Activated CD8-positive, alpha-beta memory T cell treated with anti-CD3 and anti-CD28 coated beads for 36 hours (primary cell): ENCODE measurements around the gene NAA80. TPM values are rescaled to one million over a fixed set of nuclear protein-coding genes. Genes with fewer than 3 reads are reported as not detected.
"Not testable (repeated sequence)": the region's sequence is repeated elsewhere in the genome, so short reads cannot be mapped to it uniquely, and the experiment has no call there.

ENCODE experiments used
- CTCF ChIA-PET: fragments of 350-600 bp; sonication (Branson Sonifier 250); formaldehyde crosslinking; loops from one replicate; lab custom pipeline; 2021; ENCODE audit warnings: antibody characterized with exemption; lab: Charles Lee
- POLR2A ChIA-PET: fragments of 350-600 bp; sonication (Branson Sonifier 250); formaldehyde crosslinking; loops from one replicate; lab custom pipeline; 2021; ENCODE audit warnings: antibody characterized with exemption; lab: Charles Lee
- total RNA-seq, 2 experiments: library from RNA; stranded (reverse); gene quantifications; one replicate each; pipeline ENCODE4 v1.2.3, GENCODE V29; 2021

NAA80 gene
- total RNA-seq, 2 experiments from 2014 or later: 17.3 to 17.5 TPM

DNA sequence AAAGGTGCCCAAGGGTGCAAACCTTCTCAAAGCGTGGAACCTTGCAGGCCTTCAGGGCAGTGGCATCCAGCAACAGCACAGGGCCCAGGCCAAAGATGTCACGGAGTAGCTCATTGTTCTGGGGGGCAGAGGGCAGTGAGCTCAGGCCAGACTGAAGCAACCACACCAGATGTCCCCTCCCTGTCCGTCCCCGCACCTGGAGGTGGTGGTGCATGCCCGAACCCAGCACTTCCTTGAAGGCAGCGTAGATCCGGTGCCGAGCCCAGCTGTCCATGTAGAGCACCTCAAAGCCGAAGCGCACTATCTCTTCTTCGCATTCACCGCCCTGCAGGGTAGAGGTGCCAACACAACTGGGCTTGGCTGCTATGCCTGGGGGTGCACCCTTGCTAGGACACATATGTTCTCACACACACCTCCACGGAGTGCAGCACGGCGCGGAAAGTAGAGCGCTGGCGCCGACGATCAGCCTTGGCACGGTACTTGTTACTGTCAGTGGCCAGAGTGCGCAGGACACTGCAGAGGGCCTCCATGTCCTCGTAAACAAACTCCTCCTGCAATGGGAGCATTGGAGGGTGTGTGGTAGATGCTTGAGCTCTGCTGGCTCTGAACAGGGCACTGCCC is 10.7 kb downstream of the NAA80 start:
- ChIA-PET POLR2A (interaction anchor here (0.6 to 1.5 kb wide), 2 partner anchors 8 to 10 kb away, joined by 3 to 4 read pairs; partner anchors contain the start of genes HYAL3 and NAA80), CTCF (interaction anchor here (0.7 to 1.7 kb wide), 5 partner anchors 9 to 62 kb away, joined by 3 to 5 read pairs (median 3); partner anchors contain the start of gene LSMEM2)

DNA sequence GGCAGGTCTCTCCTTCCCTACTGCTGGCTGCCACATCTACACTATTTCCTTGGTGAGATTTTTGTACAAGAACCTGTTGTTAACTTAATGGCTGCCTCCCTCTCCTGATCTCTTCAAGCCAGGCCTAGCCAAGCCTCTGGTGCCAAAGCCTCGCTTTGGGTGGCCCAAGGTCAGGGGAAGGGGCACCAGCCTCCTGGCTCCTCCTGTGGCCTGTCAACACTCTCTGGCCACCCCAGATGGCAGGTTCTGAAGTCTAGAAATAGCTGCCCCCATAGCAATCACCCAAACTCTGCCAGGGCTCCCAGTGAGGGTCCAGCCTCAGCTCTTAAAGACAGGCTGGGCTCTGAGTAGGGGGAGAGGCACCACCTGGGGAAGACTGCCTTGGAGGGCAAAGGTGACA is 11.9 kb downstream of the NAA80 start:
- POLR2A ChIA-PET: no interaction called here
- CTCF ChIA-PET: interaction anchor here (1.6 kb wide), 1 partner anchor 13 kb away, joined by 5 read pairs; no protein-coding TSS in a partner anchor

DNA sequence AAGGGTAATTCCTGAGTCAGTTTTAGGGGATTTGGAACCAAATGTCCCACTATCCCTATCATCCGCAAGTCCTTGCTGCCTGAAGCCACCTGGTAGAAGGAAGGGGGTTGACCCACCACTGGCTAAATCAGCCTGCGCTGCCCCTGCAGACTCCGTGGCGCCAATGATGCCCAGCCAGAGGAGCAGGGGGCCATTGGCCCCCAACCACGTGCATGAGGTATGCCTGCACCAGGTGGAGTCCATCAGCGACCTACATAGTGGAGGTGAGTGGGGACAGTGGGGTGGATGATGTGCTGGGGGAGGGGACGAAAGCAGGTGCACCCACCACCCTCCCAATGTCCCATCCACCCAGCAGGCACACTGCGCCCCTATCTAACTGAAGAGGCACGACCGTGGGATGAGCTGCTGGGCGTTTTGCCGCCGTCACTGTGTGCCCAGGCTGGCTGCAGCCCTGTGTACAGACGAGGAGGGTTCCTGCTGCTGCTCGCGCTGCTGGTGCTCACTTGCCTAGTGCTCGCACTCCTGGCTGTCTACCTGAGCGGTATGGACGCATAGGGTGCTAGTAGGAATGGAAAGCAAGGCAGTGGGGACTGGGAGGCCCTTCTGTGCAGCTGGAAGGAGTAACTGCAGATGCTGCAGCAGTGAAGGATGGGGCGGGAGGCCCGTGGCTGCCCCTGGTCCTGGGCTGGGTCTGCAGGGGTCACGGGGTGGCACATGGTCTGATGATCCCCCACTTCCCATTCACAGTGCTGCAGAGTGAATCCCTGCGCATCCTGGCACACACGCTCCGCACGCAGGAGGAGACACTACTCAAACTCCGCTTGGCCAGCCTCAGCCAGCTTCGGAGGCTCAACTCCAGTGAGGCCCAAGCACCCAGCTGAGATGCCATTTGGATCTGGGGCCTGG is 12.6 kb downstream of the NAA80 start:
- ChIA-PET POLR2A (no interaction called here), CTCF (interaction anchor here (1.6 kb wide), 1 partner anchor 12 kb away, joined by 5 read pairs; no protein-coding TSS in a partner anchor)

DNA sequence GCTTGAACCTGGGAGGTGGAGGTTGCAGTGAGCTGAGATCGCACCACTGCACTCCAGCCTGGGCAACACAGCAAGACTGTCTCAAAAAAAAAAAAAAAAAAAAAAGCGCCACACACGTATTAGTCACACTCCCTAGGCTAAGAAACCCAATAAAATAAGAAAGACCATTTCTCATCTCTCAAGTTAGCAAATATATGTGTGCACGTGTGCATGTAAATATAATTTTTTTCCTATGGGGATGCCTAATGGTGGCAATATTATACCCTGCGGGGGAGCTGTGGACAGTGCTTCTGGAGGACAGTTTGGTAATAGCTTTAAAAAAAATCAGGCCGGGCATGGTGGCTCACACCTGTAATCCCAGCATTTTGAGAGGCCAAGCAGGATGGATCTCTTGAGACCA is 15.1 kb downstream of the NAA80 start:
- ChIA-PET CTCF (interaction anchor here (1.0 to 1.9 kb wide), 3 partner anchors 8 to 90 kb away, joined by 3 to 8 read pairs (median 6); no protein-coding TSS in a partner anchor), POLR2A (interaction anchor here (1.1 kb wide), 1 partner anchor 17 kb away, joined by 3 read pairs; no protein-coding TSS in a partner anchor)

DNA sequence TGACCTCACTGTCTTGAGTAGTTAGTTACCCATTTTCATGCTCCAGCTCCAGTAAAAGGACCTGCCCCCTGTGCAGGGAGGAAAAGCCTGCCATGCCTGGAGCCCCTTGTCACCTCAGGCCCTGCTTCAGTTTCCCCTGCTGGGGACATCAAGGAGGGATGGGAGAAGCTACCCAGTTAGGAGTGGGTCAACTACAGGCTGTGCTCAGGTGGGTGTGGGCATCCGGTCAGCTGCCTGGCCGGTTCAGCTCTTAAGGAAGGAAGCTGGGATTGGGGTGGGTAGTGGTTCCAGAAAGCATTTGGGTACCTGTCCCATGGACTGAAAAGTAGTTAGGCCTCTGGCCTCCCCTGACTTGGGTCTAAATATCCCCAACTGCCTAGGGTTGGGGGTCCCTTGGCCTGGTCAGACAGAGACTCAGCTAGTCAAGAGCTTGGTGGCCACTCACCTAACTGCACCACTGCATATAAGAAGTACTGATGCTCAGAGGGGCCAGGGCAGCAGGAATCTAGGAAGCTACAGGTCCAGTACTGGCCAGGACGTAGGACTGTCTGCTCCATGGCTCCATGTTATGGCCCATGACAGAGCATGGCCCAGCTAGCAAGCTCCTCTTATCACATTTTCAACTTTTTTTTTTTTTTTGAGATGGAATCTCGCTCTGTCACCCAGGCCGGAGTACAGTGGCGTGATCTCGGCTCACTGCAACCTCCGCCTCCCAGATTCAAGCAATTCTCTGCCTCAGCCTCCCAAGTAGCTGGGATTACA is 19.8 kb downstream of the NAA80 start:
- ChIA-PET POLR2A (interaction anchor here (0.5 to 1.5 kb wide), 6 partner anchors 13 to 601 kb away, joined by 3 to 6 read pairs (median 4); partner anchors contain the start of gene IFRD2), CTCF (interaction anchor here (1.1 to 1.5 kb wide), 3 partner anchors 9 to 87 kb away, joined by 3 to 6 read pairs (median 3); no protein-coding TSS in a partner anchor)

DNA sequence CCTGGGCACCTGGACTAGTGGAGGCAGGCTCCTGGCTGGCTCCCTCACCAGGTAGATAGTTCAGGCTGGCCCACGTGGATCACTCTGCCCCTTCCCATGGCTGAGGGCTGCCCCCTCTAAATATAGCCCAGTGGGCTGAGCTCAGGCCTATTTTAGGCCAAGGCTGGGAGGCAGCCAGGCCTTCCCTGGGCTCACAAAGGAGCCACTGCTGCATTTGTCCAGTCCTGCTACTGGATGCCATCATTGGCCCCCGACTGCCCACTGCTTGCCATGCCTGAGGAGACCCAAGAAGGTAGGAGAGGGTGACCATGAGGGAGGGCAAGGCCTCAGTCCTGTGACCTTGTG is 20.4 kb downstream of the NAA80 start, which contains the start of gene LSMEM2:
TSS of gene LSMEM2 (plus strand) at position 208 of the 345 bp plus-strand sequence. CDS start at position 235, 27 bp downstream.
- CTCF ChIA-PET: interaction anchor here (1.1 to 2.1 kb wide), 4 partner anchors 9 to 87 kb away, joined by 3 to 7 read pairs (median 4); no protein-coding TSS in a partner anchor
- POLR2A ChIA-PET: interaction anchor here (0.5 to 1.5 kb wide), 3 partner anchors 13 to 44 kb away, joined by 3 to 6 read pairs (median 4); partner anchors contain the start of genes GNAI2 and IFRD2

DNA sequence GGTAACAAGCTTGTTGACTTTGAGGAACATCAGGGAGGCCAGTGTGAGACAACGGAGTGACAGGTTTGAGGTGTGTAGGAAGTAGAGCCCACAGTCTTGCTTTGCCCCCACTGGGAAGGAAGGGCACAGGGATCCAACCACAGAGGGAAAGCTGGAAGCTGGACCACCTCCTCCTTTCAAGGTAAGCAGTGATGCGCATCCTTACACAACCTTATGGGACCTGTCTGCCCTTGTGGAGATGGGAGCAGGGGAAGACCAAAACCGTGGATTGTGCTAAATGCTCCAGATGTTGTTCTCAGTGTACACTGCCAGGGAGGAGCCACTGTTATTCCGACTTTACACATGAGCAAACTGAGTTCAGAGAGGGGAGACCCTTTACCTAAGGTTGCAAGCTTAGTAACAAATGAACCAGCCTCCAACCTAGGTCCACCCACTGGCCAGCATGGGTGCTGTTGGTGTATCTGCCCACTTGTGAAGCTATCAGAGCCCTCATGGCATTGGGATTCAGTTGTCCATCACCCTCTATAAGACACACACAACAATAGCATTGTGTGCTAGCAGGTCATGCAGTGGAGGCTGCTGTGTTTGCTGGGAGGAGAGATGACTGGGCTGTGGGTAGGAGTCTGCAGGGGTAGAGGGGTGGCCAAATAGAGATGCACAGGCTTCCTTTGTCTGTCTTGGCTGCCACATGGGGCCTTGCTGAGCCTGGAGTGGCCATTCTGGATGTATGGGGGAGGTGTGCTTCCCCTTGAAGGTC is 20.9 kb downstream of the NAA80 start:
- POLR2A ChIA-PET: interaction anchor here (0.9 to 1.5 kb wide), 2 partner anchors 14 to 42 kb away, joined by 3 to 4 read pairs; partner anchors contain the start of genes GNAI2 and IFRD2
- CTCF ChIA-PET: interaction anchor here (0.6 to 2.1 kb wide), 5 partner anchors 10 to 86 kb away, joined by 3 to 7 read pairs (median 3); no protein-coding TSS in a partner anchor

DNA sequence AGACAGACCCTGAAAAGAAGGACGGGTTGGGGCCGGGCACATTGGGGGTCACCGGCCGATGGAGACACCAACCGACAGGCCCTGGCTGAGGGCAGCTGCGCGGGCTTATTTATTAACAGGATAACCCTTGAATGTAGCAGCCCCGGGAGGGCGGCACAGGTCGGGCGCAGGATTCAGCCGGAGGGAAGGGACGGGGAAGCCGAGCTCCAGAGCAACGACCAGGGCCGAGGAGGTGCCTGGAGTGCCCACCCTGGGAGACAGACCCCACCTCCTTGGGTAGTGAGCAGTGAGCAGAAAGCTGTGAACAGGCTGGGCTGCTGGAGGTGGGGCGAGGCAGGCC is 22.5 kb downstream of the NAA80 start:
- ChIA-PET POLR2A (interaction anchor here (0.6 kb wide), 1 partner anchor 25 kb away, joined by 5 read pairs; no protein-coding TSS in a partner anchor), CTCF (interaction anchor here (0.7 to 3.4 kb wide), 5 partner anchors 30 to 86 kb away, joined by 3 to 13 read pairs (median 4); partner anchors contain the start of gene GNAT1)

DNA sequence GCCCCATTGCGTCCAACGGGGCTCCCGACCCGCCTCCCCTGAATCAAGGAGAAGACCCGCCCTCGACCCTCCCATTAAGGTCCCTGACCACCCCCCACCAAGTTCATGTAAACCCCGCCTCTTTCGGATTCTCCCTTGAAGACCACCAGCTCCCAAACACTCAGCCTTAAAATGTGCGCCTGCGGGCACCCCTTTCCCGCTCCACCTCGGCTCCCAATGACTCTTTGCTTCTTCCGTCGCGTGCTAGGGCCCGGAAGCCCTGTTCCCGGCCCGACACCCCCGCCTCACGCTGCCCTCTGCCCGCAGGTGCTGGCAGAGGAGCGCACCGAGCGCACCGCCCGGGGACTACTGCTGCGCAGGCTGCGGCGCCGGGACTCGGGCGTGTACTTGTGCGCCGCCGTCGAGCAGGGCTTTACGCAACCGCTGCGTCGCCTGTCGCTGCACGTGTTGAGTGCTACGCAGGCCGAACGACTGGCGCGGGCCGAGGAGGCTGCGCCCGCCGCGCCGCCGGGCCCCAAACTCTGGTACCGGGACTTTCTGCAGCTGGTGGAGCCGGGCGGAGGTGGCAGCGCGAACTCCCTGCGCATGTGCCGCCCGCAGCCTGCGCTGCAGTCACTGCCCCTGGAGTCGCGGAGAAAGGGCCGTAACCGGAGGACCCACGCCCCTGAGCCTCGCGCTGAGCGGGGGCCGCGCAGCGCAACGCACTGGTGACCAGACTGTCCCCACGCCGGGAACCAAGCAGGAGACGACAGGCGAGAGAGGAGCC is 23.0 kb downstream of the NAA80 start:
- ChIA-PET CTCF (interaction anchor here (0.6 to 6.6 kb wide), 9 partner anchors 8 to 85 kb away, joined by 3 to 53 read pairs (median 5); partner anchors contain the start of genes GNAI2, GNAT1 and IFRD2), POLR2A (interaction anchor here (1.2 kb wide), 1 partner anchor 30 kb away, joined by 3 read pairs; no protein-coding TSS in a partner anchor)

DNA sequence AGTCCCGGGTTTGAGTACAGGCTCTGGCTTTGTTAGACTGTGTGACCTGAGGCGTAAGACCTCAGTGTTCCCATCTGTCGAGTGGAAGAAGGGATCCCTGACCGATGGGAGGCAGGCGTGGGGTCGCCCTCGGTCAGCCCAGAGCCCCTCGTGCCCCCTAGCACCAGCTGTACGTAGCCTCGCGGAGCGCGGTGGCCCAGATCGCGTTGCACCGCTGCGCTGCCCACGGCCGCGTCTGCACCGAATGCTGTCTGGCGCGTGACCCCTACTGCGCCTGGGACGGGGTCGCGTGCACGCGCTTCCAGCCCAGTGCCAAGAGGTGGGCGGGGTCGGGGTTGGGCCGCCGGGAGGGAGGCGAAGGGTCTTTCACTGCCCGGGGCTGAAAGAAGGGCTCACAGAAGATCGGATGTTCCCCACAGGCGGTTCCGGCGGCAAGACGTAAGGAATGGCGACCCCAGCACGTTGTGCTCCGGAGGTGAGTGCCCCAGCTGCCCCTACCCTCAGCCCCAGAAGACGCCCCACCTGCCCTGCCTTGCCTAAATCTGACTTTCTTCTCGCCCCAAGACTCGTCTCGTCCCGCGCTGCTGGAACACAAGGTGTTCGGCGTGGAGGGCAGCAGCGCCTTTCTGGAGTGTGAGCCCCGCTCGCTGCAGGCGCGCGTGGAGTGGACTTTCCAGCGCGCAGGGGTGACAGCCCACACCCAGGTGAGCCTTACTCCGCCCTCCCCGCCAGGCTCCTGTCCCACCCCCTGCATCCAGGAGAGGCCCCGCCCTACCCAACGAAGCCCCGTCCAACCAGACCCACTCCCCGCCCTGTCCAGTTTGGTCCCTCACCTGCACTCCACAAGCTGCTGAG is 23.8 kb downstream of the NAA80 start:
- POLR2A ChIA-PET: interaction anchor here (0.7 to 1.2 kb wide), 2 partner anchors 29 kb away, joined by 3 read pairs; no protein-coding TSS in a partner anchor
- CTCF ChIA-PET: interaction anchor here (0.7 to 6.6 kb wide), 15 partner anchors 8 to 81 kb away, joined by 3 to 53 read pairs (median 5); partner anchors contain the start of genes GNAI2, IFRD2 and TUSC2

DNA sequence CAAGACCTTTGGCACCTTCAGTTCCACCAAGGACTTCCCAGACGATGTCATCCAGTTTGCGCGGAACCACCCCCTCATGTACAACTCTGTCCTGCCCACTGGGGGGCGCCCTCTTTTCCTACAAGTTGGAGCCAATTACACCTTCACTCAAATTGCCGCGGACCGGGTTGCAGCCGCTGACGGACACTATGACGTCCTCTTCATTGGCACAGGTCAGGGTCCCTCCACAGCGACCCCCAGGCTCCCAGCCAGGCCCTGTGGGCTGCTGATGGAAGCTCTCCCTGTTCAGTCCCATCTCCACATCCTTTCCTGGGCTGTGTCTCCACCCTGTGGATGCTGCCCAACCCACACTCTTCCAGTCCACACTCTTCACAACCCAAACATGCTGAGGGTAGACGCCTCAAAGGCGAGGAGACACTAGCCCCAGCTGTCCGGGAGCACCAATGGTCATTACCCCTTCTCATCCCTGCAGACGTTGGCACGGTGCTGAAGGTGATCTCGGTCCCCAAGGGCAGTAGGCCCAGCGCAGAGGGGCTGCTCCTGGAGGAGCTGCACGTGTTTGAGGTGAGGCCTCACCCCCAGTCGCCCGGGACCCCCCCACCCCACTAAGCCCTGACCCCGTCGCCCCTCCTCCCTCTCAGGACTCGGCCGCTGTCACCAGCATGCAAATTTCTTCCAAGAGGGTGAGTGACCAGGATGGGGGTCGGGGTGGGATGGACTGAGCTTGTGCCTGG is 24.7 kb downstream of the NAA80 start:
- CTCF ChIA-PET: interaction anchor here (0.7 to 6.6 kb wide), 15 partner anchors 9 to 80 kb away, joined by 3 to 53 read pairs (median 5); partner anchors contain the start of genes HYAL3, IFRD2, NAA80 and TUSC2
- POLR2A ChIA-PET: interaction anchor here (0.7 kb wide), 1 partner anchor 28 kb away, joined by 3 read pairs; no protein-coding TSS in a partner anchor

DNA sequence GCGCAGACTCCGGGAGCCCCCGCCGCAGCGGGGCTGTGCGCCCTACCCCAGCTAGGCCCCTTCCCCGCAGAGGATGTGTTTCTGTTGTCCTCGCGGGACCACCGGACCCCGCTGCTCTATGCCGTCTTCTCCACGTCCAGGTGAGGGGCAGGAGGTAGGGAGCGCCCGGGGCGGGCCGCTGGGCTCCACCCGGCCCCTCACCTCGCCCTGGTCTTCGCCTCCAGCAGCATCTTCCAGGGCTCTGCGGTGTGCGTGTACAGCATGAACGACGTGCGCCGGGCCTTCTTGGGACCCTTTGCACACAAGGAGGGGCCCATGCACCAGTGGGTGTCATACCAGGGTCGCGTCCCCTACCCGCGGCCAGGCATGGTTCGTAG is 25.5 kb downstream of the NAA80 start:
- ChIA-PET POLR2A (interaction anchor here (0.7 kb wide), 1 partner anchor 14 kb away, joined by 11 read pairs; no protein-coding TSS in a partner anchor), CTCF (interaction anchor here (0.7 to 6.6 kb wide), 8 partner anchors 9 to 92 kb away, joined by 3 to 53 read pairs (median 9); partner anchors contain the start of genes HYAL3, NAA80 and TUSC2)

DNA sequence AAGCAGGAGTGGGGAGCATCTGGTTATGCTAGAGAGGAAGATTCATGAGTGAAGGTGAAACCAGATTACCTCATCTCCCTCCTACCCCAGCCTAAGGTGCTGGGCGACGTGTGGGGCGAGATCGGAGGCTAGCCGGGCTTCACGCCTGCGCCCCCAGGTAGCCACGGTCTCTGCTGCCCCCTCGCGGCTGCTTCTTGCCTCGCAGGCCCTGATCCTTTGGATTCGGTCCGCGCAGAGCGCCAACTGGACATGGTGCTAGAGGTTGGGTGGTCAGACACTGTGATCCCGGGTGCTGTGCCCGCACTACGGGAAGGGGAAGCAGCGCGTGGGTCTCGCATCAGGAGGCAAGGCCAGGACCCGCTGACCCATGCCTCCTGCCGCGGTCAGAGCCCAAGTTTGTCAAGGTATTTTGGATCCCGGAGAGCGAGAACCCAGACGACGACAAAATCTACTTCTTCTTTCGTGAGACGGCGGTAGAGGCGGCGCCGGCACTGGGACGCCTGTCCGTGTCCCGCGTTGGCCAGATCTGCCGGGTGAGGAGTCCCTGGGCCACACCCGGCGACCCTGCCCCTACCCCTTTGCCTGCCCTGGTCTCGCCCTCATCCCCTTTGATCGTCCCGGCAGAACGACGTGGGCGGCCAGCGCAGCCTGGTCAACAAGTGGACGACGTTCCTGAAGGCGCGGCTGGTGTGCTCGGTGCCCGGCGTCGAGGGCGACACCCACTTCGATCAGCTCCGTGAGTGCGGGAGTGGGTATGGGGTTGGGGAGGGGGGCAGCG is 26.1 kb downstream of the NAA80 start:
- ChIA-PET CTCF (interaction anchor here (0.7 to 6.6 kb wide), 12 partner anchors 8 to 91 kb away, joined by 3 to 53 read pairs (median 6); partner anchors contain the start of genes HYAL3, IFRD2, NAA80 and TUSC2), POLR2A (interaction anchor here (0.7 kb wide), 1 partner anchor 14 kb away, joined by 11 read pairs; no protein-coding TSS in a partner anchor)

DNA sequence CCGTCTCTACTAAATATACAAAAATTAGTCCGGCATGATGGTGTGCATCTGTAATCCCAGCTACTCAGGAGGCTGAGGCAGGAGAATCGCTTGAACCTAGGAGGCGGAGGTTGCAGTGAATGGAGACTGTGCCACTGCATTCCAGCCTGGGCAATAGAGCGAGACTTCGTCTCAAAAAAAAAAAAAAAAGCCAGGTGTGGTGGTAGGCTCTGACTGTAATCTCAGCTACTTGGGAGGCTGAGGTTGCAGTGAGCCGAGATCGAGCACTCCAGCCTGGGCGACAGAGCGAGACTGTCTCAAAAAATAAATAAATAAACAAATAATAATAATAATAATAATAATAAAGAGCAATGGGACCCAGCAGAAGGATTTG is 26.7 kb downstream of the NAA80 start:
- POLR2A ChIA-PET: not testable (repeated sequence)
- CTCF ChIA-PET: interaction anchor here (0.6 to 6.6 kb wide), 10 partner anchors 13 to 90 kb away, joined by 3 to 53 read pairs (median 6); partner anchors contain the start of gene IFRD2
